IMR-90 (cell line): ENCODE data around the gene FBN1. TPM values are rescaled to one million over a fixed set of nuclear protein-coding genes. Genes with fewer than 3 reads are reported as not detected.

ENCODE experiments used
- ATAC-seq: fragments of 200-7000 bp; cut with Tn5 transposase; 2 replicates; pipeline ENCODE4 v1.9.1; 2020; ENCODE audit warnings: low read depth, mild to moderate bottlenecking, moderate library complexity
- BruUV-seq: library from RNA; stranded (reverse); fragments of 400-500 nt; replicated peaks from 2 replicates; lab custom pipeline; 2021; lab: Mats Ljungman, UMichigan
- CTCF ChIA-PET: fragments of 300-600 bp; formaldehyde crosslinking; extraction: SDS; loops from one replicate; lab custom pipeline; 2021; ENCODE audit warnings: antibody characterized with exemption; lab: Yijun Ruan, JAX
- POLR2A ChIA-PET: fragments of 300-600 bp; sonication (Branson Sonifier 250); formaldehyde crosslinking; loops from one replicate; lab custom pipeline; 2022; ENCODE audit warnings: antibody characterized with exemption; ENCODE audit not compliant: unreplicated experiment; lab: Charles Lee
- DNase-seq: peaks from one replicate; pipeline ENCODE4 v3.0.0; 2013
- H2AFZ ChIP-seq: replicated peaks from 2 replicates; pipeline ENCODE3; 2013; ENCODE audit warnings: low read length, mild to moderate bottlenecking; ENCODE audit not compliant: poor library complexity
- H2AK5ac ChIP-seq: 2 replicates; pipeline ENCODE4 v1.6.1; 2013; ENCODE audit warnings: low read depth, low read length, inconsistent platforms
- H2AK9ac ChIP-seq: replicated peaks from 2 replicates; pipeline ENCODE3; 2013; ENCODE audit warnings: mild to moderate bottlenecking, low read depth, low read length, moderate library complexity; ENCODE audit not compliant: poor library complexity
- H2BK120ac ChIP-seq: 2 replicates; pipeline ENCODE4 v1.6.1; 2013; ENCODE audit warnings: low read depth, low read length, inconsistent platforms
- H2BK15ac ChIP-seq: 3 replicates; pipeline ENCODE4 v1.6.1; 2013; ENCODE audit warnings: low read depth, low read length, inconsistent platforms
- H2BK20ac ChIP-seq: 2 replicates; pipeline ENCODE4 v1.6.1; 2013; ENCODE audit warnings: low read depth, mild to moderate bottlenecking, inconsistent platforms, low read length, moderate library complexity
- H2BK5ac ChIP-seq: 2 replicates; pipeline ENCODE4 v1.6.1; 2013; ENCODE audit warnings: mild to moderate bottlenecking, low read depth, low read length, inconsistent platforms; ENCODE audit not compliant: poor library complexity, severe bottlenecking
- H3K14ac ChIP-seq: replicated peaks from 2 replicates; pipeline ENCODE4 v1.6.1; 2013; ENCODE audit warnings: low read depth, low read length, inconsistent platforms
- H3K18ac ChIP-seq: 2 replicates; pipeline ENCODE4 v1.6.1; 2013; ENCODE audit warnings: low read depth, low read length, control low read depth
- H3K23ac ChIP-seq: 2 replicates; pipeline ENCODE4 v1.6.1; 2013; ENCODE audit warnings: low read depth, low read length, inconsistent platforms
- H3K27ac ChIP-seq: 2 replicates; pipeline ENCODE4 v1.5.1; 2013; ENCODE audit warnings: mild to moderate bottlenecking, control low read depth, low read length; ENCODE audit not compliant: insufficient read depth
- H3K27me3 ChIP-seq: 2 replicates; pipeline ENCODE4 v1.6.1; 2013; ENCODE audit warnings: low read length; ENCODE audit not compliant: control insufficient read depth, insufficient read depth
- H3K36me3 ChIP-seq: 2 replicates; pipeline ENCODE4 v1.6.1; 2013; ENCODE audit warnings: low read length, mixed read lengths; ENCODE audit not compliant: control insufficient read depth, insufficient read depth
- H3K4ac ChIP-seq: 2 replicates; pipeline ENCODE4 v1.6.1; 2013; ENCODE audit warnings: low read depth, low read length, inconsistent platforms
- H3K4me1 ChIP-seq: 2 replicates; pipeline ENCODE4 v1.6.1; 2013; ENCODE audit warnings: low read length, mixed read lengths; ENCODE audit not compliant: control insufficient read depth, insufficient read depth
- H3K4me2 ChIP-seq: 2 replicates; pipeline ENCODE4 v1.6.1; 2013; ENCODE audit warnings: low read depth, mild to moderate bottlenecking, control low read depth, low read length, moderate library complexity
- H3K4me3 ChIP-seq: 2 replicates; pipeline ENCODE4 v1.5.1; 2013; ENCODE audit warnings: low read depth, mild to moderate bottlenecking, control low read depth, low read length, moderate library complexity; ENCODE audit not compliant: insufficient read depth
- H3K56ac ChIP-seq: 2 replicates; pipeline ENCODE4 v1.6.1; 2013; ENCODE audit warnings: low read length, inconsistent platforms; ENCODE audit not compliant: insufficient read depth; ENCODE audit errors: extremely low read depth
- H3K79me1 ChIP-seq, 2 experiments: 2 replicates each; pipeline ENCODE4 v1.6.1; 2013; ENCODE audit warnings: low read length in 2 of 2, inconsistent platforms in 1 of 2, low read depth in 1 of 2
- H3K9ac ChIP-seq: 2 replicates; pipeline ENCODE4 v1.6.1; 2013; ENCODE audit warnings: low read depth, low read length, control low read depth
- H3K9me1 ChIP-seq: 2 replicates; pipeline ENCODE4 v1.6.1; 2013; ENCODE audit warnings: low read length, inconsistent platforms; ENCODE audit not compliant: insufficient read depth
- H3K9me3 ChIP-seq: 2 replicates; pipeline ENCODE4 v1.6.1; 2013; ENCODE audit warnings: low read length; ENCODE audit not compliant: control insufficient read depth, insufficient read depth
- H4K20me1 ChIP-seq: 2 replicates; pipeline ENCODE4 v1.6.1; 2013; ENCODE audit warnings: low read length, inconsistent platforms; ENCODE audit not compliant: insufficient read depth
- H4K5ac ChIP-seq: 2 replicates; pipeline ENCODE4 v1.6.1; 2013; ENCODE audit warnings: mild to moderate bottlenecking, low read depth, low read length, control low read depth
- H4K8ac ChIP-seq, 2 experiments: 2 replicates each; pipeline ENCODE4 v1.6.1; 2013; ENCODE audit warnings: low read depth in 2 of 2, low read length in 2 of 2, control low read depth in 1 of 2, inconsistent platforms in 1 of 2
- H4K91ac ChIP-seq: 2 replicates; pipeline ENCODE4 v1.6.1; 2013; ENCODE audit warnings: low read depth, low read length, inconsistent platforms; ENCODE audit not compliant: insufficient read depth
- CEBPB ChIP-seq: IDR thresholded peaks from 2 replicates; pipeline ENCODE4 v1.6.1; 2012; ENCODE audit warnings: low read depth, low read length, improper control_type of control experiment
- FOS ChIP-seq: fragments of 150-350 bp; IDR thresholded peaks from 2 replicates; pipeline ENCODE4 v1.6.1; 2016; ENCODE audit warnings: low read depth, low read length
- WGBS, 2 experiments: methylation state at CpG; one replicate each; pipeline versions ENCODE4 v1.1.5 to v1.1.7; 2013; ENCODE audit warnings: missing lambda C conversion rate in 2 of 2; ENCODE audit not compliant: insufficient read length in 1 of 2; ENCODE audit errors: extremely low coverage in 2 of 2; 5-methylcytosine and 5-hydroxymethylcytosine counted together
- dilution Hi-C: fragments of 300-500 bp; cut with HindIII; formaldehyde crosslinking; loops from one replicate; pipeline ENCODE4 v1.14.3; 2018; ENCODE audit warnings: low sequenced_read_pairs; ENCODE audit not compliant: unreplicated experiment
- in situ Hi-C: fragments of 300-500 bp; cut with MboI; formaldehyde crosslinking; loops from 3 replicates; pipeline ENCODE4 v1.14.3; 2019; ENCODE audit warnings: low sequenced_read_pairs, inconsistent platforms, mixed read lengths
- intact Hi-C: fragments of 100-400 bp; cut with micrococcal nuclease; formaldehyde crosslinking; loops from 2 replicates; pipeline ENCODE4 v1.10.0; 2022
- polyA plus RNA-seq, 3 experiments: library from polyadenylated mRNA; depleted of rRNA; stranded (reverse); fragments of >200 nt; gene quantifications; 2 replicates each; pipeline ENCODE4 v1.2.3, GENCODE V29; 2012; ENCODE audit warnings: low replicate concordance in 1 of 3
- total RNA-seq: library from RNA; depleted of rRNA; stranded (reverse); fragments of >200 nt; gene quantifications from 2 replicates; pipeline ENCODE4 v1.2.3, GENCODE V29; 2012

Gene FBN1
- total and polyA plus RNA-seq, 2 of the 4 experiments (the other 2 are of a cell fraction), result 134 to 283 TPM

DNA sequence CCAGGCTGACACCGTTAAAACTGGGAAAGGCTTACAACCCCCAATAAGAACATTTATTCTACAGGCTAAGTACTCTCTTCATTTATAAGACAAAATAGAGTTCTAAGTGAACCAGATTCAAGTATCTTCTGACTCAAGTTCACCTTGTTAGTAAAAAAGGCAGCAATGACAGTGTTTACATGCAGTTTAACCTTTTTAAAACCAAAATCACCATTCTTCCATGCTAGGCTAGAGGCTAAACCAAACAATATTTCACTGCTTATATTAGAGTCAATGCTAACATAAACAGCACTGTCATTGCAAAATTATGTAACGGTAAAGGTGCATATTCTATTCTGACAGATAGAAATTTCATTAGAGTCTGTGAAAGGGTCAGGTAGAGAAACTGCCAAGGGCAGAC, 118.0 kb downstream of the FBN1 start:
- H3K23ac ChIP-seq, result peak overlapping the region; percentile 49
- no peaks in the 10 kb centered on the region for H3K9me3 ChIP-seq
- ATAC-seq (peak; percentile 60), DNase-seq (peak; percentile 56)
- H3K4me2 ChIP-seq, result peak overlapping the region; percentile 67; the same call in 1 of the 2 replicates
- no peak overlapping the region for H2BK20ac ChIP-seq
- CTCF ChIA-PET, result no interaction called here
- peak overlapping the region; percentile 55; the same call in 1 of the 2 replicates for H3K4ac ChIP-seq
- H3K18ac ChIP-seq, result peak overlapping the region; percentile 76
- peaks cover 29 to 48% of the 10 kb centered on the region in 2 experiments; a peak in 3 of 4 replicates for H3K79me1 ChIP-seq
- in situ Hi-C loops, result no loop called here
- H3K4me1 ChIP-seq, result peaks cover 11% of the 10 kb centered on the region
- peak overlapping the region; percentile 90; the same call in 1 of the 2 replicates for H4K5ac ChIP-seq
- POLR2A ChIA-PET, result no interaction called here
- H4K8ac ChIP-seq, result 0 out of 4 replicates have a peak overlapping the region, but pooled peaks of 1 of the 2 experiments have one; percentile 33
- H3K9me1 ChIP-seq, result peaks cover 9% of the 10 kb centered on the region
- H2AK5ac ChIP-seq, result no peak overlapping the region
- BruUV-seq, result no TSS peak
- no peak overlapping the region; the same call in 1 of the 2 replicates for H3K56ac ChIP-seq
- H2BK5ac ChIP-seq, result peak overlapping the region; percentile 27
- dilution Hi-C loops, result no loop called here
- H3K27ac ChIP-seq, result peak overlapping the region; percentile 10; the same call in 1 of the 2 replicates
- no peaks in the 10 kb centered on the region for H3K27me3 ChIP-seq
- WGBS, 2 experiments, result no CpG with 5 or more reads among the region's 2 CpGs
- no peak overlapping the region for H3K4me3 ChIP-seq
- intact Hi-C loops, result loop anchor here (1.0 kb wide), 1 partner anchor 117 kb away; no protein-coding TSS in a partner anchor
- peak overlapping the region; percentile 31; the same call in 1 of the 2 replicates for H4K91ac ChIP-seq
- H2BK15ac ChIP-seq, result 0 out of 3 replicates have a peak overlapping the region, but pooled peaks have one; percentile 3
- 0 out of 2 replicates have a peak overlapping the region, but pooled peaks have one; percentile 7 for H3K14ac ChIP-seq
- H3K36me3 ChIP-seq, result peaks cover 45% of the 10 kb centered on the region
- H2BK120ac ChIP-seq, result peak overlapping the region; percentile 32; the same call in 1 of the 2 replicates
- no peak overlapping the region for H2AK9ac ChIP-seq
- TF ChIP-seq CEBPB, result no peak
- 0 out of 2 replicates have a peak, but pooled peaks have one; percentile 3 for TF ChIP-seq FOS
- no peak overlapping the region for H2AFZ ChIP-seq
- H4K20me1 ChIP-seq, result no peaks in the 10 kb centered on the region
- no peak overlapping the region for H3K9ac ChIP-seq
